KG1 (cell line): ENCODE data around the gene BBLN.

Source experiments
- DNase-seq: peaks from one replicate; lab custom pipeline; 2025; lab: John Stamatoyannopoulos, UW

The BBLN gene

DNA sequence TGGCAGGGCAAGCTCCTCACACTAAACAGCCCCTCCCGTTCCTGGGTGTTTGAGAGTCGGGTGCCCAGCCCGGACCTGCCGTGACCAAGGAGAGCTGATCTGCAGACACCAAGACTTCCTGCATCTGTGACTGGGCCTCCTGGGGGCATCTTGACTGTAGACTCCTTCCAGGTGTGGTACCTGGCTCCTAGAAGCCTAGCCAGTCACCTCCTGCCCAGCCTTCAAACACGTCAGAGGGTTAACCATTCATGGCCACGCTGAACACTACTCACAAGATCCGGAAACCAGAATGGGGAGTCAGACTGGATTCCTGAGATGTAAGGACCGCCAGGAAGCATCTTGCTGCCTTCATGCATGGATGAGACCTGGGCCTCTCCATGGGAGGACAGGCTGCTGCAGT lies 14.5 kb upstream of the BBLN start:
- no peak for DNase-seq

- DNase-seq = no peak
Measured at GRCh38 chr9:128145951-128146351, 14.1 kb upstream of the BBLN start.

DNA sequence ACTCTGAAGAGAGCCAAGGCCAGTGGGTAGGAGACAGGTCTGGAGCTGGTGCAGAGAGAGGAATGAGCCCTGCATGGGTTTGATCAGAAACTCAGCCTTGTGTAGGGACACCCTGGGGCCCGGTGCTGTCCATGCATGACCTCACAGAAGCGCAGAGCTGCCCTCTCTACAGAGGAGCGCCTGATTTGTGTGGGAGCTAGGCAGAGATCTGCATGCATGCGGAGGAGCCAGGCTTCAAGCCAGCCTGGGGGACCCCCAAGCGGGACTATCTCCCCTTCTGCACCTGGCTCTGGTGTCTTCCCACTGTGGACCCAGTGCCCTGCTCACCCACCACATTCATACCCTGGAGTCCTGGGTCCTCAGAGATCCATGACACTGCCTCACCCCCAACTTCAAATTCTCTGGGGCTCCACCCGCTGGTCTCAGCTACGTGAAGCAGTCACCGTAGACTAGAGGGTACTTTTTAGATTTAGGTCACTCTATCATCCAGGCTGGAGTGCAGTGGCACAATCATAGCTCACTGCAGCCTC lies 13.4 kb upstream of the BBLN start:
- DNase-seq = no peak

GRCh38 chr9:128148509-128149000 lies 11.5 kb upstream of the BBLN start:
- DNase-seq = no peak

DNA sequence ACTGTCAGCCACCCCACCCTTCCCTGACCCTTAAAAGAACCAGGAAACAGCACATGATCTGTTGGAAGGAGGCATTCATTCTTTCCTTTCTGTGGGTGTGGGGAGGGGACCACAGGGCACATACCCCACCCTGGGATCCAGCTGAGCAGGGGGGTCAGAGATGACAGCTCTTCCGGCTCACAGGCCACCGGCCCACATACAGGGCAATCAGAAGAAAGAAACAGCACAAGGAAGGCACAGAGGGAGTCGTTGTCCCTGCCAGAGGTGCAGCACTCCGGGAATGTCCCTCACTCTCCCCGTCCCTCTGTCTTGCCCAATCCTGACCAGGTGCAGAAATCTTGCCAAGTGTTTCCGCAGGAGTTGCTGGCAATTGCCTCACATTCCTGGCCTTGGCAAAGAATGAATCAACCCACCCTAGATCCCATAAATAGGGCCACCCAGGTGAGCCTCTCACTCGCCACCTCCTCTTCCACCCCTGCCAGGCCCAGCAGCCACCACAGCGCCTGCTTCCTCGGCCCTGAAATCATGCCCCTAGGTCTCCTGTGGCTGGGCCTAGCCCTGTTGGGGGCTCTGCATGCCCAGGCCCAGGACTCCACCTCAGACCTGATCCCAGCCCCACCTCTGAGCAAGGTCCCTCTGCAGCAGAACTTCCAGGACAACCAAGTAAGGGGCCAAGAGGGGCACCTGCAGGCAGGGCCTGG lies 10.9 kb upstream of the BBLN start, which contains the start of gene LCN2:
Gene LCN2, plus strand, starts transcription at position 453 of the 701 bp plus-strand sequence. Its CDS starts 73 bp downstream, at position 526.
- DNase-seq = no peak

- DNase-seq = no peak
Measured at GRCh38 chr9:128149951-128150593, 10.0 kb upstream of the BBLN start.

DNA sequence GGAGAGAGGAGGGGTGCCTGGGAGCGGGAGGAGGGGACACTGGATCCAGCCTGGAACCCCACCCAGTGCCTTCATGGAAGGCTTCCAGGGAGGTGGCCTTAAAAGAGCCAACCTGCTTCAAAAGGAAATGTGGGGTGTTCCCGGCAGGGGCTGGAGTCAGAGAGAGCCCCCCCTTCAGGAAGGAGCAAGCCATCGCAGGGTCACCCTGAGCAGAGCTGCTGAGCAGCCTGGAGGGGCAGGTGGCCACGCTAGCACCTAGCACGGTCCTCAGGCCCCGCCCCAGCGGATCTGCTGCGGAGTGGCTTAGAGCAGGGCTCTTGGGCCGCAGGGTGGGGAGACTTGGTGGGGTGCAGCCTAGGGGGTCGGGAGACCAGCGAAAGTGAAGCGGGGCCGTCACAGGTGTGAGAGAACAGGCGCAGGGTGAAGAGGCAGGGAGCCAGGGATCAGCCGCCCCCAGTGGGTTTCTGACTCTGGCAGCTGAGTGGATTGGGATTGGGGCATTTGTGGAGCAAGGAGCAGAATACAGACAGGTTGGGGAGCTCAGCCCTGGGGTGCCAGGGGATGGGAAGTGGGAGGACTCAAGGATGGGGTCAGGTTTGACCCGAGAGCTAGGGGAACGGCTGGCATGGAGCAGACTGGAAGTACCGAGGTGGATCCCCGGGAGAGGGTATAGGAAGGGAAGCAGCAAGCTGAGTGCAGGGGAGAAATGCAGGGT lies 9.3 kb upstream of the BBLN start:
- no peak for DNase-seq

DNA sequence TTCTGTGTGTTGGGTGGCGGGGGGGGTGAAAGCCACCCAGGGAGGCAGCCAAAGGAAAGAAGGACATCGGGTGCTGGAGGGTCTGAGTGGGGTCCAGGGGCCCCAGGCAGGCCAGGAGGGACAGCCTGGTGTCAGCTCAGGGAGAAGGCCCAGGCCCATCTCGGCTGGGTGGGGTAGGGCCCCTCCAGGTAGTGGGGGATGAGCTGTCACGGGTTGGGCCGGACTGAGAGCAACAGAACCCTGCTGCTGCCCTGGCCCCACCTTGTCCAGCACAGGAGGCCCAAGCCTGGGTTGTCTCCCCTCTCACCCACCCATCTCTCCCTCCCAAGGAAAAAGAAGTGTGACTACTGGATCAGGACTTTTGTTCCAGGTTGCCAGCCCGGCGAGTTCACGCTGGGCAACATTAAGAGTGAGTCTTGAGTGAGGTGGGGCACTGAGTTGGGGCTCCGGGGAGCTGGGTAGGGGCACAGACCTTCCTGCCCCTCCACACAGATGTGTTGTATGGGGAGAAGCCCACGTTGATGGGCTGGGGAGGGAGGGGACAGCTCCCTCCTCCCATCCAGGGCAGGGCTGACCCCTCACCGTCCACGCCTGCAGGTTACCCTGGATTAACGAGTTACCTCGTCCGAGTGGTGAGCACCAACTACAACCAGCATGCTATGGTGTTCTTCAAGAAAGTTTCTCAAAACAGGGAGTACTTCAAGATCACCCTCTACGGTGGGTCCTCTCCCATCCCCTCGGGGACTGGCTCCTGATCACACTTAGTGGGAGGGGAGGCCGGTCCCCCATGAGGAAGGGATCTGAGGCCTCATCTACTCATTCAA lies 8.5 kb upstream of the BBLN start:
- DNase-seq = no peak

DNA sequence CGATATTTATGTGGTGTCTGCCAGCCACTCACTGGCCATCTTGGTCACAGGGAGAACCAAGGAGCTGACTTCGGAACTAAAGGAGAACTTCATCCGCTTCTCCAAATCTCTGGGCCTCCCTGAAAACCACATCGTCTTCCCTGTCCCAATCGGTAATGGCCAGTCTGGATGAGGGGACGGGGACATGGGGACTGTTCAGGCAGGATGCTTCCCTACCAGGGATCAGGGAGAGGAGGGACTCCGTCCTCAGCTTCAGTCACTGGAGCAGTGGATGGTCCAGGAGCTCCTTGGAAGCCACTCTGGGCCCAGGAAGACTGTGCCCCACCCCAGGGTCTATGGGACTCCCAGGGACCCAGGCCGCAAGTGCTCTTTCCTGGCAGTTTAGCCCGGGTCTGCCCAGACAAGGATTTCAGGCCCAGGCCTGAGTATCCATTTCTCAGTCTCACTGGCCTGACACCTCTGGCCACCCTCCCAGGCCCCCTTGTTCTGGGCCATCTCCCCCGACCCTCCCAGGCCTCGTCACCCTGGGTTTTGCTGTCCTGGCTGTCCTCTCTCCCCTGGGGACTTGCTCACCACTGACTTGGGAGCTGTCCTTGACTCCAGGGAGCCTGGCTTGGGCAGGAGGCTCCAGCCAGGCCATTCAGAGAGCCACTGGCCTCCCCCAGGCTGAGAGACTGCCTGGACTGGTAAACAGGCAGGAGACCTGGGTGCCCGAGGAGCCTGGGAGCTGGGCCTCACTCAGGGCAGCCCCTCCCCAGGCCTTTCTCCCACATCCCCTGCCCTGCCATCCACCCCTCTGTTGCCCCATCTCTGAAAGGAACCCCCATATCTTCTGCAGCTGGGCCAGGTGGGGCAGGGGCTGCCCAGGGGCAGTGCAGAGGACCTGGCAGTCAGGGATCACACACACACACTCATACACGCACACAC lies 7.7 kb upstream of the BBLN start:
- DNase-seq = no peak

DNA sequence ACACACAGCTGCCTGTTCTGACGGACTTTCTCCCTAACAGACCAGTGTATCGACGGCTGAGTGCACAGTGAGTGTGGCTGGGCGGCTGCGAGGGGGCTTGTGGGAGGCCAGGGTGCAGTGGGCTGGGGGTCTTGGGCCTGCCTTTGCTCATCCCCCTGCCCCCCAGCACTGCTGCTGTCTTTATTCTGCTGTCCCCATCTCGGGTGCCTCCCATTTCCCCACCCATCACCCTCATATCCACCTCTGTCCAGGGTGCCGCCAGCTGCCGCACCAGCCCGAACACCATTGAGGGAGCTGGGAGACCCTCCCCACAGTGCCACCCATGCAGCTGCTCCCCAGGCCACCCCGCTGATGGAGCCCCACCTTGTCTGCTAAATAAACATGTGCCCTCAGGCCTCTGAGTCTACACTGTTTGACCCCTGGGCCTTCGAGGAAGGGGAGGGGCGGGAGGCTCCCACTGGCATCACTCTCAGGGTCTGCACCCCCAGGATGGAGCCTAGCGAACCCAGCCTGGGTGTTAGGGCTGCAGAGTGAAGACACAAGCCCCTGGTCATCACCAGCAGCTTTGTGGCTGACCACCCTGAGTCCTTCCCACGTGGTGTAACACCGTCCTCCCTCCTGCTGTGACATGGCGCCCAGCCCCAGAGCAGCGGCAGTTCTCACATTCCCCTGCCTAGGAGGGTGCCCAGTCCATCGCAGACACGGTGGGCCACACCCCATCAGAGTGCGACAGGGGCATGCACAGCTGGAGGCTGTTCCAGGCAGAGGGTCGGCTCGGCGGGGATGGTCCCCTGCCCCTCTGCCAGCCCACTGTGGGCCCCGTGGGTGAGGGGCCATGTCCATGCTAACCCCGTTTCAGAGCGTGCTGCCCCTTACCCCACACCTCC lies 6.8 kb upstream of the BBLN start:
- DNase-seq = no peak

- no peak for DNase-seq
Measured at GRCh38 chr9:128153947-128154695, 5.9 kb upstream of the BBLN start.

- DNase-seq = no peak
Measured at GRCh38 chr9:128155736-128156500, 4.1 kb upstream of the BBLN start.

GRCh38 chr9:128159522-128159783 lies 612 bp upstream of the BBLN start:
- DNase-seq = peak; percentile 59

DNA sequence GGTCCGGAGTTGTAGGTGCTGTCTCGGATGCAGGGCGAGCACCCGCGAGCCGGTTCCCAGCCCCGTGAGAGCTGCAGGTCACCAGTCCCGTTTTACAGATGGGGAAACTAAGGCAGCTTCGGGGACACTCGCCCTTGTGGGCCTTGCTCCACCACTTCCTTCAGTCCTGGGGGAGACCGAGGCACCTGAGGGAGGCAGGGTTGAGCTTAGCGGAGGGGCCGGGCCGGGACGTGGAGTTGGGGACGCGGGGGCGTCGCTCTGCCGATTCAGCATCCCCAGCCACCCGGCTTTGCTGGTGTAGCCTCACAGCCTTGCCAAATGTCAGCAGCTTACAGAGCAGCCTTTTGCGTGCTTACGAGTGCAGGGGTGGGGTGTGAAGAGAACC lies 530 bp downstream of the BBLN start:
- DNase-seq = no peak

DNA sequence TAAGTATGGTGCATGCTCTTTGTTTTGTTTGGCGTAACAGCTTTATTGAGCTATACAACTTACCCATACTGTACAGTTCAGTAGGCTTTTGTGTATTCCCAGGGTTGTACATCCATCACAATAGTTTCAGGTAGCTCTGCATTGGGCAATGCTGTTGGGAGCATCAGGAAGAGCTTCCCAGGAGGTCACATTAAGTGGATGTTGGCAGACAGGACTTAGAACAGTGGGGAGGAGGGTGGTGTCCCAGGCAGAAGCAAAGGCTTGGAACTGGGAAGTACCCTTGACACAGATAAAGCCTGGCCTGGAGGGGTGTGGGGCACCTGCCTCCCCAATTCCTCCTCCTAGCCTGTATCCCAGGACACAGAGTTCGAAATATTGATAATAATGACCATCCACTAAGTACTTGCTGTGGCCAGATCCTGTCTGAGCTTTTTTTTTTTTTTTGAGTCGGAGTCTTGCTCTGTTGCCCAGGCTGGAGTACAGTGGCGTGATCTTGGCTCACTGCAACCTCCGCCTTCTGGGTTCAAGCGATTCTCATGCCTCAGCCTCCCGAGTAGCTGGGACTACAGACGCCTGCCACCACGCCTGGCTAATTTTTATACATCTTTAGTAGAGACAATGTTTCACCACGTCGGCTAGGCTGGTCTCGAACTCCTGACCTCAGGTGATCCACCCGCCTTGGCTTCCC lies 1.3 kb downstream of the BBLN start:
- no peak for DNase-seq

DNA sequence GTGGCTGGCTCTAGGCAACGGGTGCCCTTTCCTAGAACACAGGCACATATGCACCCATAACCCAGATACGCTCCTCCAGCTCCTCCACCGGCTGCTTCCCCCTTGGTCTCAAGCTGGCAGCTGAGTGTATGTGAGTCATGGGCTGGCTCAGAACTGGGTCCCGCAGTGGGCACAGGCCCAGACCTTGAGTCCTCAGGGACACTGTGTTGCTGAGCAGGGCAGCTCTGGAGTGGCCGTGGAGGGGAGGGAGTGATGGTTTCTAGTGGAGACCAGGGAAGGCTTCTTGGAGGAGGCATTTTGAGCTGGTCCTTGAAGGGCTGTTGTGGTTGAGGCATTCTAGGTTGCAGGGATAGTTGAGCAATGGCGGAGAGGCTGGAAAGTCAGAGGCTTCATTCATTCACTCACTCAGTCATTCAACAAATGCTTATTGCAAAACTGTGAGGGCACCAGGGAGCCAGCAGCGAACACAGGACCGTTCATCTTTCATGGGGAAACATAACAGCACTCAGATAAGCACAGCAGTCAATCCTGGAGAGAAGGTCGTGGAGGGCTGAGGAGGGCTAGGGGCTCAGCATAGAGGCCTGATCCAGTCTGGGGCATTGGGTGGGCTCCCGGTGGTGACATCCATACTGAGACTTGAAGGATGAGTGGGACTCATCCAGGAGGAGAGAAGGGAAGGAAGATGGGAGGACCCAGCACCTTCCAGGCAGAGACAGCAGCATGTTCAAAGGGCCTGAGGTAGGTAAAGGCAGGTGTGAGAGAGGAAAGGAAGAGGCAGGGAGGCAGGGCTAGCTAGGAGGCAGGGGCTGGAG lies 2.4 kb downstream of the BBLN start:
- no peak for DNase-seq

DNA sequence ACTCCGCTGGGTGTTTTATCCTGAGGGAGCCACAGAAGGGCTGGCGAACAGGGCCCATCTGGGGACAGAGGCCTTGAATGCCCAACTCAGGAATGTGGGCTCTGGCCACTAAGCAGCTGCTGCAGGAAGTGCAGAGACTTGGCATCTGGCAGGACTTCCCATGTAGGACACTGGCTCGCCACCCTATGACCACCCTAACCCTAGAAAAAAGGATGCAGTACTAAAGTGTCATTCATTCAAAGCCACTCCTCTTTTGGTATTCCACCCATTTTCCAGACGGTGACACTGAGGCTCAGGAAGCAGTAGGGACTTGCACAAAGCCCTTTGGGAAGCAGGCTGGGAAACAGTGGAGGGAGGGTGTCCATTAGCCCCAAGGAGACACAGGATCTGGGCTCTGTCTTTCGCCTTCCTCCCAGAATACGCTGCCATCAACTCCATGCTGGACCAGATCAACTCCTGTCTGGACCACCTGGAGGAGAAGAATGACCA lies 3.0 kb downstream of the BBLN start:
- DNase-seq = no peak
